K562 (cell line): ENCODE results near the gene HARS1. TPM values are rescaled to one million over a fixed set of nuclear protein-coding genes. Genes with fewer than 3 reads are reported as not detected.

Experiments
- C11orf30 ChIP-seq: fragments of 450-650 bp; IDR thresholded peaks from 2 replicates; pipeline ENCODE4 v1.6.1; 2016; ENCODE audit warnings: low read depth, mild to moderate bottlenecking
- ELF1 ChIP-seq: fragments of 200-800 bp; sonication (Bioruptor generic); IDR thresholded peaks from 2 replicates; pipeline ENCODE4 v1.6.1; 2016; ENCODE audit warnings: missing genetic modification characterization, missing compliant biosample characterization
- FOXJ2 ChIP-seq: fragments of 200-800 bp; sonication (Bioruptor generic); IDR thresholded peaks from 2 replicates; pipeline ENCODE4 v1.6.1; 2016; ENCODE audit warnings: missing genetic modification characterization, missing compliant biosample characterization
- HNRNPL ChIP-seq: fragments of 200-400 bp; formaldehyde crosslinking; IDR thresholded peaks from 2 replicates; pipeline ENCODE4 v1.6.1; 2017; ENCODE audit warnings: low read depth, mild to moderate bottlenecking, low read length
- JUNB ChIP-seq: fragments of 450-650 bp; formaldehyde crosslinking; conservative IDR thresholded peaks from 2 replicates; pipeline ENCODE4 v1.4.0; 2020; ENCODE audit warnings: mild to moderate bottlenecking
- MAFK ChIP-seq: IDR thresholded peaks from 2 replicates; pipeline ENCODE4 v1.6.1; 2011; ENCODE audit warnings: low read length, improper control_type of control experiment
- MTA1 ChIP-seq: fragments of 450-650 bp; IDR thresholded peaks from 2 replicates; pipeline ENCODE4 v1.6.1; 2017; ENCODE audit warnings: borderline replicate concordance
- MTA3 ChIP-seq: fragments of 450-650 bp; formaldehyde crosslinking; IDR thresholded peaks from 2 replicates; pipeline ENCODE4 v1.6.1; 2017; ENCODE audit warnings: mild to moderate bottlenecking, borderline replicate concordance
- NFIC ChIP-seq: fragments of 450-650 bp; IDR thresholded peaks from 2 replicates; pipeline ENCODE4 v1.6.1; 2017; ENCODE audit warnings: mild to moderate bottlenecking, inconsistent platforms
- PML ChIP-seq: IDR thresholded peaks from 2 replicates; pipeline ENCODE4 v1.6.1; 2012; ENCODE audit warnings: low read length, inconsistent platforms
- PPARD ChIP-seq: fragments of 250-450 bp; sonication (Bioruptor Pico); IDR thresholded peaks from 2 replicates; pipeline ENCODE4 v1.8.0; 2022; ENCODE audit warnings: inconsistent platforms, mild to moderate bottlenecking, moderate library complexity
- PURB ChIP-seq: sonication (generic); formaldehyde crosslinking; IDR thresholded peaks from 2 replicates; pipeline ENCODE4 v1.9.0; 2021; ENCODE audit warnings: low read depth, mild to moderate bottlenecking, missing genetic modification reagents
- SRSF7 ChIP-seq: fragments of 200-400 bp; formaldehyde crosslinking; optimal IDR thresholded peaks from 2 replicates; pipeline ENCODE3; 2017; ENCODE audit warnings: mild to moderate bottlenecking, low read depth, low read length
- STAT5A ChIP-seq: IDR thresholded peaks from 2 replicates; pipeline ENCODE4 v1.6.1; 2012; ENCODE audit warnings: low read length, inconsistent platforms, borderline replicate concordance
- TAF9B ChIP-seq: fragments of 450-650 bp; IDR thresholded peaks from 2 replicates; pipeline ENCODE4 v1.6.1; 2018; ENCODE audit warnings: mild to moderate bottlenecking; ENCODE audit not compliant: partially characterized antibody
- TAL1 ChIP-seq: fragments of 450-650 bp; IDR thresholded peaks from 2 replicates; pipeline ENCODE4 v1.6.1; 2016; ENCODE audit warnings: mild to moderate bottlenecking
- TARDBP ChIP-seq: fragments of 450-650 bp; IDR thresholded peaks from 2 replicates; pipeline ENCODE4 v1.6.1; 2016
- THRA ChIP-seq: fragments of 450-650 bp; IDR thresholded peaks from 2 replicates; pipeline ENCODE4 v1.6.1; 2017; ENCODE audit warnings: mild to moderate bottlenecking, moderate library complexity
- ZBTB49 ChIP-seq: sonication (generic); formaldehyde crosslinking; IDR thresholded peaks from 2 replicates; pipeline ENCODE4 v1.8.0; 2022; ENCODE audit warnings: missing genetic modification reagents, mild to moderate bottlenecking, borderline replicate concordance
- ZFP1 ChIP-seq: fragments of 450-650 bp; formaldehyde crosslinking; IDR thresholded peaks from 2 replicates; pipeline ENCODE4 v1.4.0; 2020; ENCODE audit warnings: mild to moderate bottlenecking, mixed read lengths
- ZNF584 ChIP-seq: fragments of 200-800 bp; sonication (Bioruptor generic); IDR thresholded peaks from 2 replicates; pipeline ENCODE4 v1.6.1; 2016; ENCODE audit warnings: low read depth, mild to moderate bottlenecking, missing genetic modification characterization, missing compliant biosample characterization
- ZNF707 ChIP-seq: fragments of 250-450 bp; sonication (Bioruptor Pico); conservative IDR thresholded peaks from 2 replicates; pipeline ENCODE4 v1.8.0; 2022; ENCODE audit warnings: inconsistent platforms, mild to moderate bottlenecking, moderate library complexity
- ZNF77 ChIP-seq: fragments of 250-450 bp; sonication (Bioruptor Pico); IDR thresholded peaks from 2 replicates; pipeline ENCODE4 v1.5.0; 2020
- polyA plus RNA-seq, 8 experiments: library from polyadenylated mRNA; depleted of rRNA in 4 of 8; stranded (reverse) in 5 of 8; unstranded in 3 of 8; fragments of >200 nt; fragmentation: Nextera tagmentation in 2 of 8; fragmentation: Illumina TruSeq in 1 of 8; extraction: Ambion mirVana in 2 of 8; extraction: Trizol in 1 of 8; gene quantifications; 2 replicates each; pipeline versions ENCODE4 v1.2.1 to v1.2.3, GENCODE V29; 2011 to 2014; ENCODE audit warnings: inconsistent platforms in 1 of 8, missing spikeins in 1 of 8
- total RNA-seq, 7 experiments: library from RNA; depleted of rRNA in 6 of 7; stranded (reverse); fragments of >200 nt in 6 of 7; fragmentation: Illumina TruSeq in 2 of 7; extraction: Trizol in 2 of 7; gene quantifications; 2 replicates each; pipeline versions ENCODE4 v1.2.1 to v1.2.3, GENCODE V29; 2011 to 2021; ENCODE audit warnings: low replicate concordance in 1 of 7
- TF ChIP-seq, protein P1 (sequence below): fragments of 250-450 bp; sonication (Bioruptor Pico); IDR thresholded peaks from 2 replicates; pipeline ENCODE4 v1.8.0; 2021; ENCODE audit warnings: moderate library complexity, mild to moderate bottlenecking, inconsistent platforms

HARS1 gene
- total and polyA plus RNA-seq, 9 of the 15 experiments (the other 6 are each of a cell fraction or from before 2014, with no cell fraction given), result 13.5 to 88.5 (median 75.2) TPM

DNA sequence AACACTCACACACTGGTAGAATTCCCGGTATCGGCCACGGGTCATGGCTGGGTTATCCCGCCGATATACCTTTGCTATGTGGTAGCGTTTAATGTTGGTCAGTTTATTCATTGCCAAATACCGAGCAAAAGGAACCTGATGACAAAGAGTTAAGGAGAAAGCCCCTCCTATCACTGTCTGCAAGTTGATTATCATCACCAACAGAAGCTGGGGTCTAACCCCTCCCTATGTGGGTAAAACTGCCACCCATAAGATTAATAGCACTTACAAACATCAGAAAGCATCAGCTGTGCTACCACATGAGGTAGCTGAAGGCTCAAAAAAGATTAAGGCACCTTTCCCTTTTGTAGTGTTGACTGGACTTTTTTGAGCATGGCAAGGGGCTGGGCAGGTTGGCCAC, 12.2 kb downstream of the HARS1 start (continued):
- TF ChIP-seq MTA3 (no peak), MTA1 (no peak), MAFK (no peak), ELF1 (tag) (no peak), JUNB (no peak), TAL1 (peak; percentile 68), PML (peak; percentile 40; the same call in 1 of the 2 replicates), ZNF77 (CRISPR knock-in tag) (no peak), ZNF707 (CRISPR knock-in tag) (no peak), PPARD (no peak), NFIC (peak; percentile 49), ZFP1 (CRISPR knock-in tag) (no peak), ZNF584 (no peak), TAF9B (peak; percentile 76), TARDBP (no peak), THRA (no peak), SRSF7 (no peak), C11orf30 (no peak), FOXJ2 (tag) (no peak), PURB (CRISPR knock-in tag) (no peak), STAT5A (peak; percentile 61; the same call in 1 of the 2 replicates), ZBTB49 (CRISPR knock-in tag) (no peak), HNRNPL (no peak)
- TF ChIP-seq, protein P1, sequence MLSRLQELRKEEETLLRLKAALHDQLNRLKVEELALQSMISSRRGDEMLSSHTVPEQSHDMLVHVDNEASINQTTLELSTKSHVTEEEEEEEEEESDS (CRISPR knock-in tag), result no peak
